HepG2 (cell line): ENCODE results near the gene TNNT1. TPM values are rescaled to one million over a fixed set of nuclear protein-coding genes. Genes with fewer than 3 reads are reported as not detected.

Experiments used
- BATF2 ChIP-seq: sonication (generic); formaldehyde crosslinking; IDR thresholded peaks from 2 replicates; pipeline ENCODE4 v1.8.0; 2022; ENCODE audit warnings: mild to moderate bottlenecking, missing genetic modification reagents, moderate library complexity
- BORCS8-MEF2B ChIP-seq: sonication (generic); formaldehyde crosslinking; IDR thresholded peaks from 2 replicates; pipeline ENCODE4 v1.8.0; 2022; ENCODE audit warnings: mild to moderate bottlenecking, missing genetic modification reagents
- EHMT2 ChIP-seq: fragments of 200-600 bp; sonication (generic); IDR thresholded peaks from 2 replicates; pipeline ENCODE4 v1.7.0; 2017; ENCODE audit warnings: antibody characterized with exemption, low read depth, low read length, borderline replicate concordance
- HDAC6 ChIP-seq: fragments of 200-600 bp; sonication (generic); IDR thresholded peaks from 2 replicates; pipeline ENCODE4 v1.7.0; 2017; ENCODE audit warnings: mild to moderate bottlenecking, antibody characterized with exemption, low read length, low read depth
- HNRNPL ChIP-seq: fragments of 200-400 bp; formaldehyde crosslinking; IDR thresholded peaks from 2 replicates; pipeline ENCODE4 v1.6.1; 2017; ENCODE audit warnings: mild to moderate bottlenecking, low read depth, low read length
- RARA ChIP-seq: IDR thresholded peaks from 2 replicates; pipeline ENCODE4 v1.6.1; 2016; ENCODE audit warnings: missing genetic modification reagents, missing compliant biosample characterization
- SAP130 ChIP-seq: IDR thresholded peaks from 2 replicates; pipeline ENCODE4 v1.6.1; 2016; ENCODE audit warnings: low read depth
- SMAD3 ChIP-seq: sonication (generic); formaldehyde crosslinking; IDR thresholded peaks from 2 replicates; pipeline ENCODE4 v1.4.0; 2020; ENCODE audit warnings: missing genetic modification reagents
- TEF ChIP-seq: sonication (generic); formaldehyde crosslinking; IDR thresholded peaks from 2 replicates; pipeline ENCODE4 v1.5.0; 2020; ENCODE audit warnings: missing genetic modification reagents
- ZNF20 ChIP-seq: sonication (generic); formaldehyde crosslinking; IDR thresholded peaks from 2 replicates; pipeline ENCODE4 v1.4.0; 2020; ENCODE audit warnings: mild to moderate bottlenecking, moderate library complexity, missing genetic modification reagents
- ZNF558 ChIP-seq: sonication (generic); formaldehyde crosslinking; IDR thresholded peaks from 2 replicates; pipeline ENCODE4 v1.9.0; 2022; ENCODE audit warnings: mild to moderate bottlenecking, missing genetic modification reagents, borderline replicate concordance
- ZNF704 ChIP-seq: sonication (generic); formaldehyde crosslinking; IDR thresholded peaks from 2 replicates; pipeline ENCODE4 v1.8.1; 2023; ENCODE audit warnings: mild to moderate bottlenecking, inconsistent platforms, moderate library complexity, missing genetic modification reagents, borderline replicate concordance
- polyA plus RNA-seq, 8 experiments: library from polyadenylated mRNA; depleted of rRNA in 3 of 8; stranded (reverse) in 7 of 8; unstranded in 1 of 8; fragments of >200 nt; fragmentation: Illumina TruSeq in 4 of 8; extraction: Trizol in 4 of 8; gene quantifications; 2 replicates each; pipeline versions ENCODE4 v1.2.1 to v1.2.3, GENCODE V29; 2011 to 2016; ENCODE audit warnings: low read depth in 4 of 8, missing spikeins in 1 of 8, mixed read lengths in 1 of 8; ENCODE audit not compliant: insufficient read depth in 1 of 8
- total RNA-seq, 5 experiments: library from RNA; depleted of rRNA; stranded (reverse); fragments of >200 nt; fragmentation: Illumina TruSeq; extraction: Trizol; gene quantifications; 2 replicates each; pipeline ENCODE4 v1.2.3, GENCODE V29; 2016; ENCODE audit warnings: low read depth in 1 of 5
- TF ChIP-seq, protein P1 (sequence below): sonication (generic); formaldehyde crosslinking; IDR thresholded peaks from 2 replicates; pipeline ENCODE4 v1.4.0; 2020; ENCODE audit warnings: mild to moderate bottlenecking, missing genetic modification reagents
- TF ChIP-seq, protein P2 (sequence below): sonication (generic); formaldehyde crosslinking; IDR thresholded peaks from 2 replicates; pipeline ENCODE4 v1.4.0; 2020; ENCODE audit warnings: low read depth, missing genetic modification reagents
- TF ChIP-seq, protein P3 (sequence below): sonication (generic); formaldehyde crosslinking; IDR thresholded peaks from 2 replicates; pipeline ENCODE4 v1.4.0; 2020; ENCODE audit warnings: missing genetic modification reagents
- TF ChIP-seq, protein P4 (sequence below): IDR thresholded peaks from 2 replicates; pipeline ENCODE4 v1.6.1; 2016; ENCODE audit warnings: mild to moderate bottlenecking

TNNT1 gene
- total and polyA plus RNA-seq, 2 of the 13 experiments (the other 11 are each of a cell fraction or from before 2014, with no cell fraction given), result 1.3 to 2.4 TPM

GRCh38 chr19:55179606-55180484 lies 30.8 kb upstream of the TNNT1 start, which contains the start of gene SYT5 (continued):
- TF ChIP-seq, protein P1, sequence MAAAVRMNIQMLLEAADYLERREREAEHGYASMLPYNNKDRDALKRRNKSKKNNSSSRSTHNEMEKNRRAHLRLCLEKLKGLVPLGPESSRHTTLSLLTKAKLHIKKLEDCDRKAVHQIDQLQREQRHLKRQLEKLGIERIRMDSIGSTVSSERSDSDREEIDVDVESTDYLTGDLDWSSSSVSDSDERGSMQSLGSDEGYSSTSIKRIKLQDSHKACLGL (CRISPR knock-in tag), result peak; percentile 57; the same call in 1 of the 2 replicates
- TF ChIP-seq, protein P2, sequence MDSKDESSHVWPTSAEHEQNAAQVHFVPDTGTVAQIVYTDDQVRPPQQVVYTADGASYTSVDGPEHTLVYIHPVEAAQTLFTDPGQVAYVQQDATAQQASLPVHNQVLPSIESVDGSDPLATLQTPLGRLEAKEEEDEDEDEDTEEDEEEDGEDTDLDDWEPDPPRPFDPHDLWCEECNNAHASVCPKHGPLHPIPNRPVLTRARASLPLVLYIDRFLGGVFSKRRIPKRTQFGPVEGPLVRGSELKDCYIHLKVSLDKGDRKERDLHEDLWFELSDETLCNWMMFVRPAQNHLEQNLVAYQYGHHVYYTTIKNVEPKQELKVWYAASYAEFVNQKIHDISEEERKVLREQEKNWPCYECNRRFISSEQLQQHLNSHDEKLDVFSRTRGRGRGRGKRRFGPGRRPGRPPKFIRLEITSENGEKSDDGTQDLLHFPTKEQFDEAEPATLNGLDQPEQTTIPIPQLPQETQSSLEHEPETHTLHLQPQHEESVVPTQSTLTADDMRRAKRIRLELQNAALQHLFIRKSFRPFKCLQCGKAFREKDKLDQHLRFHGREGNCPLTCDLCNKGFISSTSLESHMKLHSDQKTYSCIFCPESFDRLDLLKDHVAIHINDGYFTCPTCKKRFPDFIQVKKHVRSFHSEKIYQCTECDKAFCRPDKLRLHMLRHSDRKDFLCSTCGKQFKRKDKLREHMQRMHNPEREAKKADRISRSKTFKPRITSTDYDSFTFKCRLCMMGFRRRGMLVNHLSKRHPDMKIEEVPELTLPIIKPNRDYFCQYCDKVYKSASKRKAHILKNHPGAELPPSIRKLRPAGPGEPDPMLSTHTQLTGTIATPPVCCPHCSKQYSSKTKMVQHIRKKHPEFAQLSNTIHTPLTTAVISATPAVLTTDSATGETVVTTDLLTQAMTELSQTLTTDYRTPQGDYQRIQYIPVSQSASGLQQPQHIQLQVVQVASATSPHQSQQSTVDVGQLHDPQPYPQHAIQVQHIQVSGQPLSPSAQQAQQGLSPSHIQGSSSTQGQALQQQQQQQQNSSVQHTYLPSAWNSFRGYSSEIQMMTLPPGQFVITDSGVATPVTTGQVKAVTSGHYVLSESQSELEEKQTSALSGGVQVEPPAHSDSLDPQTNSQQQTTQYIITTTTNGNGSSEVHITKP (CRISPR knock-in tag), result no peak
- TF ChIP-seq ZNF704 (CRISPR knock-in tag) (no peak), BATF2 (peak; percentile 69; the same call in 1 of the 2 replicates), SMAD3 (CRISPR knock-in tag) (0 out of 2 replicates have a peak, but pooled peaks have one; percentile 50), HNRNPL (0 out of 2 replicates have a peak, but pooled peaks have one; percentile 27), HDAC6 (no peak), ZNF20 (CRISPR knock-in tag) (no peak), RARA (0 out of 2 replicates have a peak, but pooled peaks have one; percentile 18), ZNF558 (CRISPR knock-in tag) (peak; percentile 65; the same call in 1 of the 2 replicates), TEF (CRISPR knock-in tag) (peak; percentile 52; the same call in 1 of the 2 replicates), SAP130 (CRISPR knock-in tag) (peak; percentile 84), BORCS8-MEF2B (CRISPR knock-in tag) (peak; percentile 63; the same call in 1 of the 2 replicates), EHMT2 (no peak)
- TF ChIP-seq, protein P3, sequence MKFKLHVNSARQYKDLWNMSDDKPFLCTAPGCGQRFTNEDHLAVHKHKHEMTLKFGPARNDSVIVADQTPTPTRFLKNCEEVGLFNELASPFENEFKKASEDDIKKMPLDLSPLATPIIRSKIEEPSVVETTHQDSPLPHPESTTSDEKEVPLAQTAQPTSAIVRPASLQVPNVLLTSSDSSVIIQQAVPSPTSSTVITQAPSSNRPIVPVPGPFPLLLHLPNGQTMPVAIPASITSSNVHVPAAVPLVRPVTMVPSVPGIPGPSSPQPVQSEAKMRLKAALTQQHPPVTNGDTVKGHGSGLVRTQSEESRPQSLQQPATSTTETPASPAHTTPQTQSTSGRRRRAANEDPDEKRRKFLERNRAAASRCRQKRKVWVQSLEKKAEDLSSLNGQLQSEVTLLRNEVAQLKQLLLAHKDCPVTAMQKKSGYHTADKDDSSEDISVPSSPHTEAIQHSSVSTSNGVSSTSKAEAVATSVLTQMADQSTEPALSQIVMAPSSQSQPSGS (CRISPR knock-in tag), result no peak
- TF ChIP-seq, protein P4, sequence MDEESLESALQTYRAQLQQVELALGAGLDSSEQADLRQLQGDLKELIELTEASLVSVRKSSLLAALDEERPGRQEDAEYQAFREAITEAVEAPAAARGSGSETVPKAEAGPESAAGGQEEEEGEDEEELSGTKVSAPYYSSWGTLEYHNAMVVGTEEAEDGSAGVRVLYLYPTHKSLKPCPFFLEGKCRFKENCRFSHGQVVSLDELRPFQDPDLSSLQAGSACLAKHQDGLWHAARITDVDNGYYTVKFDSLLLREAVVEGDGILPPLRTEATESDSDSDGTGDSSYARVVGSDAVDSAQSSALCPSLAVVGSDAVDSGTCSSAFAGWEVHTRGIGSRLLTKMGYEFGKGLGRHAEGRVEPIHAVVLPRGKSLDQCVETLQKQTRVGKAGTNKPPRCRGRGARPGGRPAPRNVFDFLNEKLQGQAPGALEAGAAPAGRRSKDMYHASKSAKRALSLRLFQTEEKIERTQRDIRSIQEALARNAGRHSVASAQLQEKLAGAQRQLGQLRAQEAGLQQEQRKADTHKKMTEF (CRISPR knock-in tag), result peak; percentile 44; the same call in 1 of the 2 replicates
